ENCODE data around the gene OR2G3. TPM values are rescaled to one million over a fixed set of nuclear protein-coding genes. Genes with fewer than 3 reads are reported as not detected.

Gene OR2G3
- total and polyA plus RNA-seq, 2 donors (not counting 1 experiment from before 2014, with no cell fraction given): not detected

- Histone ChIP-seq H3K79me2 (ENCODE audit: control insufficient read depth, insufficient read depth, low read length) (no peaks in the 10 kb centered on the region), H3K27me3 (replicated peaks in 1 of 4; ENCODE audit: control extremely low read depth in 1 of 4, control insufficient read depth in 3 of 4, insufficient read depth in 4 of 4, low read length in 3 of 4) (no peaks in the 10 kb centered on the region), H2AFZ (ENCODE audit: insufficient read depth, low read depth, low read length, poor library complexity, severe bottlenecking) (no peak within 1 kb of the TSS), H3K4me3 (ENCODE audit: control extremely low read depth in 1 of 5, extremely low read depth in 1 of 5, insufficient read depth in 1 of 5, low read depth in 2 of 5, low read length in 4 of 5) (no peak within 1 kb of the TSS), H3K27ac (ENCODE audit: low read length in 2 of 2) (no peak within 1 kb of the TSS), H3K4me2 (replicated peaks; ENCODE audit: low read depth, low read length, poor library complexity, severe bottlenecking) (no peak within 1 kb of the TSS), H3K36me3 (replicated peaks in 1 of 2; ENCODE audit: control extremely low read depth in 1 of 2, control insufficient read depth in 1 of 2, extremely low read depth in 1 of 2, insufficient read depth in 2 of 2, low read length in 1 of 2) (no peaks in the 10 kb centered on the region), H3K9me3 (ENCODE audit: control extremely low read depth in 1 of 3, control insufficient read depth in 2 of 3, insufficient read depth in 1 of 3, low read length in 2 of 3) (no peaks in the 10 kb centered on the region), H3K9ac (ENCODE audit: low read length) (no peak within 1 kb of the TSS), H4K20me1 (ENCODE audit: control insufficient read depth, insufficient read depth, low read length, poor library complexity, severe bottlenecking) (no peaks in the 10 kb centered on the region), H3K4me1 (ENCODE audit: control insufficient read depth in 2 of 2, insufficient read depth in 2 of 2, low read length in 2 of 2) (no peaks in the 10 kb centered on the region)
- TF ChIP-seq CTCF (IDR thresholded peaks at IDR 0.05): no peak
- no peak for TF ChIP-seq EZH2 (IDR thresholded peaks at IDR 0.05; ENCODE audit: borderline replicate concordance, insufficient read depth, low read depth, low read length, poor library complexity, severe bottlenecking)
- Mint-ChIP-seq H3K4me1 (no peaks in the 10 kb centered on the region), H3K27me3 (peaks cover under 1% of the 10 kb centered on the region), H3K4me3 (no peak within 1 kb of the TSS), H3K27ac (no peak within 1 kb of the TSS), H3K9me3 (ENCODE audit: insufficient read depth) (peaks cover 2% of the 10 kb centered on the region)
- intact Hi-C loops (cut with micrococcal nuclease): no loop called here
- ATAC-seq (ENCODE audit: low read depth): no peak
- WGBS (ENCODE audit: insufficient coverage): no CpG with 5 or more reads among the region's 2 CpGs
- POLR2A ChIA-PET: no interaction called here
- CTCF ChIA-PET: no interaction called here
- no peak for DNase-seq
Observed at GRCh38 chr1:247588060-247588459, 17.3 kb upstream of the OR2G3 start, which contains the start of gene OR2G2. Gene OR2G2, plus strand, starts transcription at chr1:247588360. Its CDS starts 0 bp downstream, at chr1:247588360.

- Histone ChIP-seq H2AFZ (ENCODE audit: insufficient read depth, low read depth, low read length, poor library complexity, severe bottlenecking) (no peak overlapping the region), H3K4me1 (ENCODE audit: control insufficient read depth in 2 of 2, insufficient read depth in 2 of 2, low read length in 2 of 2) (no peaks in the 10 kb centered on the region), H3K9me3 (ENCODE audit: control extremely low read depth in 1 of 3, control insufficient read depth in 2 of 3, insufficient read depth in 1 of 3, low read length in 2 of 3) (no peaks in the 10 kb centered on the region), H3K27me3 (replicated peaks in 1 of 4; ENCODE audit: control extremely low read depth in 1 of 4, control insufficient read depth in 3 of 4, insufficient read depth in 4 of 4, low read length in 3 of 4) (no peaks in the 10 kb centered on the region), H3K9ac (ENCODE audit: low read length) (no peak overlapping the region), H4K20me1 (ENCODE audit: control insufficient read depth, insufficient read depth, low read length, poor library complexity, severe bottlenecking) (no peaks in the 10 kb centered on the region), H3K27ac (ENCODE audit: low read length in 2 of 2) (no peak overlapping the region), H3K4me2 (replicated peaks; ENCODE audit: low read depth, low read length, poor library complexity, severe bottlenecking) (no peak overlapping the region), H3K79me2 (ENCODE audit: control insufficient read depth, insufficient read depth, low read length) (no peaks in the 10 kb centered on the region), H3K4me3 (ENCODE audit: control extremely low read depth in 1 of 5, extremely low read depth in 1 of 5, insufficient read depth in 1 of 5, low read depth in 2 of 5, low read length in 4 of 5) (no peak overlapping the region), H3K36me3 (replicated peaks in 1 of 2; ENCODE audit: control extremely low read depth in 1 of 2, control insufficient read depth in 1 of 2, extremely low read depth in 1 of 2, insufficient read depth in 2 of 2, low read length in 1 of 2) (no peaks in the 10 kb centered on the region)
- Mint-ChIP-seq H3K9me3 (ENCODE audit: insufficient read depth) (peaks cover 8% of the 10 kb centered on the region), H3K27me3 (peaks cover 7% of the 10 kb centered on the region), H3K27ac (no peak overlapping the region), H3K4me3 (no peak overlapping the region), H3K4me1 (no peaks in the 10 kb centered on the region)
- ATAC-seq (ENCODE audit: low read depth) (no peak), DNase-seq (no peak)
- POLR2A ChIA-PET: no interaction called here
- TF ChIP-seq EZH2 (IDR thresholded peaks at IDR 0.05; ENCODE audit: borderline replicate concordance, insufficient read depth, low read depth, low read length, poor library complexity, severe bottlenecking) (no peak), CTCF (IDR thresholded peaks at IDR 0.05) (no peak)
- WGBS (ENCODE audit: insufficient coverage): 100% methylated on average over 1 of the region's 1 CpG
- intact Hi-C loops (cut with micrococcal nuclease): no loop called here
- CTCF ChIA-PET: interaction anchor here (0.6 kb wide), 1 partner anchor 1874 kb away, joined by 3 read pairs; no protein-coding TSS in a partner anchor
Observed at GRCh38 chr1:247613405-247613804, 8.0 kb downstream of the OR2G3 start.

Data from B cell (primary cell).